Panc1 (cell line): ENCODE measurements around the gene RAP1GAP2. TPM values are rescaled to one million over a fixed set of nuclear protein-coding genes. Genes with fewer than 3 reads are reported as not detected.

Source experiments
- ATAC-seq: fragments of 200-7000 bp; cut with Tn5 transposase; 2 replicates; pipeline ENCODE4 v1.9.1; 2020; ENCODE audit warnings: mild to moderate bottlenecking, moderate library complexity
- BruUV-seq: library from RNA; stranded (reverse); fragments of 400-500 nt; replicated peaks from 2 replicates; lab custom pipeline; 2021; lab: Mats Ljungman, UMichigan
- CTCF ChIA-PET: fragments of 300-600 bp; sonication (Branson Sonifier 250); formaldehyde crosslinking; loops from one replicate; lab custom pipeline; 2022; ENCODE audit warnings: antibody characterized with exemption; lab: Charles Lee
- POLR2A ChIA-PET: fragments of 300-600 bp; sonication (Branson Sonifier 250); formaldehyde crosslinking; loops from one replicate; lab custom pipeline; 2022; ENCODE audit warnings: antibody characterized with exemption; lab: Charles Lee
- DNase-seq: peaks from one replicate; pipeline ENCODE4 v3.0.0-alpha.2; 2010; ENCODE audit warnings: low read depth, low spot score
- H3K27ac ChIP-seq: 2 replicates; pipeline ENCODE4 v1.5.1; 2011; ENCODE audit warnings: mild to moderate bottlenecking, low read length, inconsistent platforms
- H3K27me3 ChIP-seq: fragments of 200-500 bp; sonication (Bioruptor generic); 2 replicates; pipeline ENCODE4 v1.6.0; 2014; ENCODE audit warnings: low read length, inconsistent platforms; ENCODE audit not compliant: control insufficient read depth, insufficient read depth
- H3K36me3 ChIP-seq: fragments of 200-500 bp; sonication (Bioruptor generic); 2 replicates; pipeline ENCODE4 v1.5.1; 2014; ENCODE audit warnings: inconsistent platforms, mild to moderate bottlenecking, low read length, moderate library complexity; ENCODE audit not compliant: control insufficient read depth, insufficient read depth
- H3K4me1 ChIP-seq: 2 replicates; pipeline ENCODE4 v1.5.1; 2011; ENCODE audit warnings: inconsistent platforms, mild to moderate bottlenecking, low read length, moderate library complexity; ENCODE audit not compliant: control insufficient read depth, insufficient read depth
- H3K4me3 ChIP-seq, 2 experiments: 2 replicates each; pipeline ENCODE4 v1.5.1; 2011 to 2012; ENCODE audit warnings: low read depth in 2 of 2, low read length in 2 of 2, mild to moderate bottlenecking in 2 of 2, inconsistent platforms in 1 of 2, moderate library complexity in 1 of 2
- H3K9me3 ChIP-seq: fragments of 200-500 bp; sonication (Bioruptor generic); 2 replicates; pipeline ENCODE4 v1.5.1; 2014; ENCODE audit warnings: low read depth, mild to moderate bottlenecking, inconsistent platforms, low read length, moderate library complexity; ENCODE audit not compliant: control insufficient read depth, insufficient read depth
- CTCF ChIP-seq: fragments of 450-650 bp; IDR thresholded peaks from 2 replicates; pipeline ENCODE4 v1.5.1; 2017; ENCODE audit warnings: mild to moderate bottlenecking
- POLR2AphosphoS5 ChIP-seq: IDR thresholded peaks from 2 replicates; pipeline ENCODE4 v1.6.1; 2012; ENCODE audit warnings: mild to moderate bottlenecking, low read depth, low read length, moderate library complexity
- REST ChIP-seq, 2 experiments: IDR thresholded peaks; 2 replicates each; pipeline ENCODE4 v1.6.1; 2011 to 2012; ENCODE audit warnings: low read depth in 2 of 2, control low read depth in 1 of 2, low read length in 1 of 2, mild to moderate bottlenecking in 1 of 2, moderate library complexity in 1 of 2; ENCODE audit not compliant: insufficient read depth in 1 of 2
- SIN3A ChIP-seq: IDR thresholded peaks from 2 replicates; pipeline ENCODE4 v1.6.1; 2012; ENCODE audit warnings: low read depth, mild to moderate bottlenecking, low read length, moderate library complexity, borderline replicate concordance; ENCODE audit not compliant: insufficient read depth
- TCF7L2 ChIP-seq: IDR thresholded peaks from 2 replicates; pipeline ENCODE4 v1.6.1; 2011; ENCODE audit warnings: mild to moderate bottlenecking, low read depth, low read length, inconsistent platforms
- in situ Hi-C: cut with HindIII; loops from 2 replicates; pipeline ENCODE4 v1.10.0; 2016; ENCODE audit warnings: low sequenced_read_pairs, low pct_unique_long_range_greater_than_20kb
- intact Hi-C: fragments of 100-400 bp; cut with micrococcal nuclease; formaldehyde crosslinking; loops from one replicate; pipeline ENCODE4 v1.10.0; 2022; ENCODE audit not compliant: unreplicated experiment
- total RNA-seq: library from RNA; stranded (reverse); gene quantifications from one replicate; pipeline ENCODE4 v1.2.1, GENCODE V29; 2021; ENCODE audit not compliant: unreplicated experiment

RAP1GAP2 gene
- total RNA-seq, 1 experiment from 2014 or later = 10.0 TPM

DNA sequence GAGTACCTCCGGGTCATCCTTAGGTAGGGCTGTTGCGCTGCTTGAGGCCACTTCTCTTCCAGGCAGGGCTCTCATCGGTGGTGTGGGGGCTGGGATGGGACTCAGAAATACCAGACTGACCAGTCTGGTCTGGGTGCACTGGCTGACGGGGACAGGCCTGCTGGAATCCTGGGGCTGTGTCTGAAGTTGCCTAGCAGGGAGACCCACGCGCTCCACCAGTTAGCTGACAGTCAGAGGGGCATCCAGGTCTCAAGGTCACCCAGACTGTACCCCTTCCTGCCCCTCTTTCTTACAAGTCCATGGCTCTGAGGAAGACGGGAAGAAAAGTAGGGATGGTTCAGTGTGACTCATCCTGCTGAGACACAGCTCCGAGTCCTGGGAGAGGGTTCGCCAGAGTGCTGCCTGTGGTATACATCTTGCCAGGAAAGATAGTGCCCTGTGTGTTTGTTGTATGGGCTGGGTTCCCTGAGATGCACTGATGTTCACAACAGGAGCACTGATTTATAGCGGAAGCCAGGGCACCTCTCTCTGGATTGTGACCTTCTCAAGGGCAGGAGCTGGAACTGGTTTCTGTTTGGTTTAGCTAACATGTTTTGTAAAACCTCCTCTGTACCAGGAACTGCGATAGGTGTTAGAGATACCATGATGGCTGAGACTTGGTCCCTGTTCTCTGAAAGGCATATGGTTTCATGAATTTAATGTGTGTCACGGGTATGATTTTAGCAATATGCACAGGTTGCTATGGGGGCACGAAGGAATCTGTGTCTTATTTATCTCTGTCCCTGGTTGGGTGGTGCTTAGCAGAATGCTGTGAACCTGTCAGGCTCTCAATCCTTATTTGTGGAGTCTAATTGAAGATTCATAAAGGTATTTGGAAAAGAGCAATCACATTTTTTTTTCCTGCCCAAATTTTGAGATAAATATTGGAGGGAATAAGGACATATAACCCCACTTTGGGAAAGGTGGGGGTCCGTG lies 169.7 kb downstream of the RAP1GAP2 start:
- DNase-seq (no peak), ATAC-seq (peak; percentile 64; the same call in 1 of the 2 replicates)
- in situ Hi-C loops = no loop called here
- H3K27ac ChIP-seq = peak overlapping the region; percentile 29; the same call in 1 of the 2 replicates
- BruUV-seq = no TSS peak
- intact Hi-C loops = no loop called here
- H3K27me3 ChIP-seq = no peaks in the 10 kb centered on the region
- no peaks in the 10 kb centered on the region for H3K9me3 ChIP-seq
- no peak overlapping the region for H3K4me3 ChIP-seq
- no peaks in the 10 kb centered on the region for H3K36me3 ChIP-seq
- H3K4me1 ChIP-seq = peaks cover 13% of the 10 kb centered on the region
- POLR2A ChIA-PET = no interaction called here
- CTCF ChIA-PET = no interaction called here
- TF ChIP-seq SIN3A (no peak), CTCF (no peak), REST (IDR thresholded peaks at IDR 0.05; ENCODE audit: insufficient read depth in 1 of 2, low read depth in 2 of 2, low read length in 1 of 2) (no peak), TCF7L2 (no peak), POLR2AphosphoS5 (no peak)

- ATAC-seq (no peak), DNase-seq (no peak)
- Histone ChIP-seq H3K4me3 (no peak overlapping the region), H3K27me3 (no peaks in the 10 kb centered on the region), H3K4me1 (peaks cover 13% of the 10 kb centered on the region), H3K27ac (no peak overlapping the region), H3K9me3 (no peaks in the 10 kb centered on the region), H3K36me3 (no peaks in the 10 kb centered on the region)
- intact Hi-C loops (no loop called here), in situ Hi-C loops (no loop called here)
- no TSS peak for BruUV-seq
- ChIA-PET CTCF (no interaction called here), POLR2A (no interaction called here)
- TF ChIP-seq REST (IDR thresholded peaks at IDR 0.05; ENCODE audit: insufficient read depth in 1 of 2, low read depth in 2 of 2, low read length in 1 of 2) = no peak
Measured at GRCh38 chr17:2967515-2967914, 171.3 kb downstream of the RAP1GAP2 start.
